Measurements from ENCODE around the gene SEPTIN12. TPM values are rescaled to one million over a fixed set of nuclear protein-coding genes. Genes with fewer than 3 reads are reported as not detected.
"Not testable (repeated sequence)": the region's sequence is repeated elsewhere in the genome, so short reads cannot be mapped to it uniquely, and the experiment has no call there.

The SEPTIN12 gene
- total RNA-seq, 1 experiment from 2014 or later, result not detected

- H3K9me3 ChIP-seq (ENCODE audit: low read length); H3K36me3 ChIP-seq (ENCODE audit: insufficient read depth, low read length); H3K27ac ChIP-seq (ENCODE audit: low read length); DNase-seq; H3K4me2 ChIP-seq (ENCODE audit: low read depth, low read length, poor library complexity, severe bottlenecking); H3K4me1 ChIP-seq (ENCODE audit: low read length); H3K79me2 ChIP-seq (ENCODE audit: low read length); H3K4me3 ChIP-seq (ENCODE audit: low read length); H2AFZ ChIP-seq (ENCODE audit: low read length); H4K20me1 ChIP-seq (ENCODE audit: insufficient read depth, low read depth, low read length); H3K9ac ChIP-seq (ENCODE audit: low read length); H3K27me3 ChIP-seq (ENCODE audit: low read length); H3K9me2 ChIP-seq (replicated peaks; ENCODE audit: insufficient read depth, low read length): not testable (repeated sequence)
These were observed 3.6 kb downstream of the SEPTIN12 start for GRCh38 chr16:4784444-4784987.

GRCh38 chr16:4783951-4784336 is 4.2 kb downstream of the SEPTIN12 start:
- no peaks in the 10 kb centered on the region for H4K20me1 ChIP-seq (ENCODE audit: insufficient read depth, low read depth, low read length)
- H3K36me3 ChIP-seq (ENCODE audit: insufficient read depth, low read length), result no peaks in the 10 kb centered on the region
- no peaks in the 10 kb centered on the region for H3K79me2 ChIP-seq (ENCODE audit: low read length)
- H3K4me3 ChIP-seq (ENCODE audit: low read length), result no peak overlapping the region
- no peak overlapping the region for H3K9ac ChIP-seq (ENCODE audit: low read length)
- DNase-seq, result no peak
- no peak overlapping the region for H3K4me2 ChIP-seq (ENCODE audit: low read depth, low read length, poor library complexity, severe bottlenecking)
- H3K27ac ChIP-seq (ENCODE audit: low read length), result no peak overlapping the region
- H2AFZ ChIP-seq (ENCODE audit: low read length), result no peak overlapping the region
- H3K4me1 ChIP-seq (ENCODE audit: low read length), result no peaks in the 10 kb centered on the region
- H3K27me3 ChIP-seq (ENCODE audit: low read length), result no peaks in the 10 kb centered on the region
- H3K9me2 ChIP-seq (replicated peaks; ENCODE audit: insufficient read depth, low read length), result no peaks in the 10 kb centered on the region
- H3K9me3 ChIP-seq (ENCODE audit: low read length), result no peaks in the 10 kb centered on the region

GRCh38 chr16:4783251-4783950 is 4.7 kb downstream of the SEPTIN12 start:
- H3K4me2 ChIP-seq (ENCODE audit: low read depth, low read length, poor library complexity, severe bottlenecking), result no peak overlapping the region
- no peaks in the 10 kb centered on the region for H3K27me3 ChIP-seq (ENCODE audit: low read length)
- no peak overlapping the region for H3K27ac ChIP-seq (ENCODE audit: low read length)
- H3K9ac ChIP-seq (ENCODE audit: low read length), result no peak overlapping the region
- H4K20me1 ChIP-seq (ENCODE audit: insufficient read depth, low read depth, low read length), result no peaks in the 10 kb centered on the region
- no peaks in the 10 kb centered on the region for H3K4me1 ChIP-seq (ENCODE audit: low read length)
- no peaks in the 10 kb centered on the region for H3K9me3 ChIP-seq (ENCODE audit: low read length)
- no peaks in the 10 kb centered on the region for H3K36me3 ChIP-seq (ENCODE audit: insufficient read depth, low read length)
- no peak overlapping the region for H2AFZ ChIP-seq (ENCODE audit: low read length)
- DNase-seq, result no peak
- no peak overlapping the region for H3K4me3 ChIP-seq (ENCODE audit: low read length)
- no peaks in the 10 kb centered on the region for H3K9me2 ChIP-seq (replicated peaks; ENCODE audit: insufficient read depth, low read length)
- H3K79me2 ChIP-seq (ENCODE audit: low read length), result no peaks in the 10 kb centered on the region

DNA sequence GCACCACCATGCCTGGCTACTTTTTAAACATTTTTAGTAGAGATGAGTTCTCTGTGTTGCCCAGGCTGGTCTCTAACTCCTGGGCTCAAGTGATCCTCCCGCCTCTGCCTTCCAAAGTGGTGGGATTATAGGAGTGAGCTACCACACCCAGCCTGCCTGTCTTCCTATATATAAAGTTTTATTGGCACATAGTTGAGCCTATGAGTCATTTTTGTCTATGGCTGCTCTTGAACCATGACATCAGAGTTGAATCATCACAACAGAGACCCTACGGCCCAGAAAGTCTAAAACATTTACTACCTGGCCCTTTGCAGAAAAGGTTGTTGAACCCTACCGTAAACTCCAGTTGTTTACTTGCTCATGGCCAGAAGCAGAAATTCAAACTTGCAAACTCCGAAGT is 7.9 kb downstream of the SEPTIN12 start:
- Histone ChIP-seq H3K36me3 (ENCODE audit: insufficient read depth, low read length) (no peaks in the 10 kb centered on the region), H3K4me1 (ENCODE audit: low read length) (no peaks in the 10 kb centered on the region), H3K9me3 (ENCODE audit: low read length) (no peaks in the 10 kb centered on the region), H3K4me3 (ENCODE audit: low read length) (no peak overlapping the region), H3K9ac (ENCODE audit: low read length) (no peak overlapping the region), H3K79me2 (ENCODE audit: low read length) (no peaks in the 10 kb centered on the region), H2AFZ (ENCODE audit: low read length) (no peak overlapping the region), H3K27me3 (ENCODE audit: low read length) (no peaks in the 10 kb centered on the region), H3K27ac (ENCODE audit: low read length) (no peak overlapping the region), H3K9me2 (replicated peaks; ENCODE audit: insufficient read depth, low read length) (no peaks in the 10 kb centered on the region), H4K20me1 (ENCODE audit: insufficient read depth, low read depth, low read length) (no peaks in the 10 kb centered on the region), H3K4me2 (ENCODE audit: low read depth, low read length, poor library complexity, severe bottlenecking) (no peak overlapping the region)
- DNase-seq, result no peak

GRCh38 chr16:4778050-4778392 is 10.1 kb downstream of the SEPTIN12 start:
- H3K9ac ChIP-seq (ENCODE audit: low read length), result no peak overlapping the region
- no peaks in the 10 kb centered on the region for H4K20me1 ChIP-seq (ENCODE audit: insufficient read depth, low read depth, low read length)
- no peak overlapping the region for H2AFZ ChIP-seq (ENCODE audit: low read length)
- H3K9me2 ChIP-seq (replicated peaks; ENCODE audit: insufficient read depth, low read length), result no peaks in the 10 kb centered on the region
- no peaks in the 10 kb centered on the region for H3K9me3 ChIP-seq (ENCODE audit: low read length)
- H3K27me3 ChIP-seq (ENCODE audit: low read length), result no peaks in the 10 kb centered on the region
- no peaks in the 10 kb centered on the region for H3K36me3 ChIP-seq (ENCODE audit: insufficient read depth, low read length)
- no peaks in the 10 kb centered on the region for H3K4me1 ChIP-seq (ENCODE audit: low read length)
- no peak for DNase-seq
- no peak overlapping the region for H3K4me3 ChIP-seq (ENCODE audit: low read length)
- H3K4me2 ChIP-seq (ENCODE audit: low read depth, low read length, poor library complexity, severe bottlenecking), result no peak overlapping the region
- H3K79me2 ChIP-seq (ENCODE audit: low read length), result no peaks in the 10 kb centered on the region
- H3K27ac ChIP-seq (ENCODE audit: low read length), result no peak overlapping the region

GRCh38 chr16:4777339-4778049 is 10.7 kb downstream of the SEPTIN12 start:
- H3K9ac ChIP-seq (ENCODE audit: low read length), result no peak overlapping the region
- no peak for DNase-seq
- no peaks in the 10 kb centered on the region for H3K9me3 ChIP-seq (ENCODE audit: low read length)

DNA sequence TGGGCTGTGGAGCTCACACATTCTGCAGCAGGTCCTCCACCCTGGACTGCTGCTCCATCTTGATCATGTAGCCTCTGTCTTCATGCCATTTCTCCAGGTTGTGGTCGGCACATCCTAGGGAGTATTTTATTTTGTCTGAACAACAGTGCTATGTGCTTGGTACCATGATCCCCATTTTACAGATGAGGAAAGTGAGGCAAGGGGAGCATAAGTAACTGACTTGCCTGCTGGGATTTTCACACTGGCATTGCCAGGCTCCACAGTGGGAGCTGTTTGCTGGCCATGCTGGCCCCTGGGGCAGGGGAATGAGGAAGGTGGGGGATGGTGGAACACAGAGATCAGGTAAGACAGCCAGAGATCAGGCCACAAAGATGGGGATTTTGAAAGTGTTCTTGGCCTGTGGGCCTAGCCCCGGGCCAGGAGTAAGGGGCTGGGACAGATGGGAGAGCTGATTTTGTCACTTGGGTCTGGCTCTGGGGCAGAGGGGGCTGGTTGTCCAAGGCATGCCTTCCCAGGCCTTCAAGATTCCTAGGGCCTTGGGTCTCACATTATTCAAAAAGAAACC is 11.9 kb downstream of the SEPTIN12 start:
- H3K4me3 ChIP-seq (ENCODE audit: low read length), result no peak overlapping the region
- no peak for DNase-seq
- no peak overlapping the region for H3K4me2 ChIP-seq (ENCODE audit: low read depth, low read length, poor library complexity, severe bottlenecking)
- H3K27ac ChIP-seq (ENCODE audit: low read length), result no peak overlapping the region
- H3K79me2 ChIP-seq (ENCODE audit: low read length), result no peaks in the 10 kb centered on the region
- H2AFZ ChIP-seq (ENCODE audit: low read length), result no peak overlapping the region
- no peaks in the 10 kb centered on the region for H3K27me3 ChIP-seq (ENCODE audit: low read length)
- no peaks in the 10 kb centered on the region for H3K9me2 ChIP-seq (replicated peaks; ENCODE audit: insufficient read depth, low read length)
- H3K4me1 ChIP-seq (ENCODE audit: low read length), result no peaks in the 10 kb centered on the region
- H4K20me1 ChIP-seq (ENCODE audit: insufficient read depth, low read depth, low read length), result no peaks in the 10 kb centered on the region
- H3K9me3 ChIP-seq (ENCODE audit: low read length), result no peaks in the 10 kb centered on the region
- no peak overlapping the region for H3K9ac ChIP-seq (ENCODE audit: low read length)
- H3K36me3 ChIP-seq (ENCODE audit: insufficient read depth, low read length), result no peaks in the 10 kb centered on the region

More at GRCh38 chr16:4777339-4778049, 10.7 kb downstream of the SEPTIN12 start:
- no peaks in the 10 kb centered on the region for H3K27me3 ChIP-seq (ENCODE audit: low read length)
- H4K20me1 ChIP-seq (ENCODE audit: insufficient read depth, low read depth, low read length), result no peaks in the 10 kb centered on the region
- H2AFZ ChIP-seq (ENCODE audit: low read length), result no peak overlapping the region
- H3K79me2 ChIP-seq (ENCODE audit: low read length), result no peaks in the 10 kb centered on the region
- no peaks in the 10 kb centered on the region for H3K4me1 ChIP-seq (ENCODE audit: low read length)
- no peak overlapping the region for H3K27ac ChIP-seq (ENCODE audit: low read length)
- H3K36me3 ChIP-seq (ENCODE audit: insufficient read depth, low read length), result no peaks in the 10 kb centered on the region
- H3K4me3 ChIP-seq (ENCODE audit: low read length), result no peak overlapping the region
- H3K4me2 ChIP-seq (ENCODE audit: low read depth, low read length, poor library complexity, severe bottlenecking), result no peak overlapping the region
- H3K9me2 ChIP-seq (replicated peaks; ENCODE audit: insufficient read depth, low read length), result no peaks in the 10 kb centered on the region

DNA sequence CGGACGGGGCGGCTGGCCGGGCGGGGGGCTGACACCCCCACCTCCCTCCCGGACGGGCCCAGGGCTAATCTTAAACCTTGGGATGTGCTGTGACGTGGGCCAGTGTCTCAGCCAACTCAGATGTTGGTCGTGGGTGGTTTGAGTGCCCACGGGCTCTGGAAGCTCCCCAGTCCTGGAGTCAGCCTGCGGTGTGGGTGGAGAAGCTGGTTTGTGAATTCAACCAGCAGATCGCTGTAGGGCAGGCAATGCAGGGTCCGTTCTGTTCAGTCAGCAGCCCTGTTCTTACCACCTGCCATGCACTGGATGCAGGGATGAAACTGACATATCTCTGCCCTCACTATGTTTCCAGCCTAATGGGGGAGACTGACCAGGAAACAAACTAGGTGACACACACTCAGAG is 13.1 kb downstream of the SEPTIN12 start:
- no peaks in the 10 kb centered on the region for H3K9me3 ChIP-seq (ENCODE audit: low read length)
- H3K4me3 ChIP-seq (ENCODE audit: low read length), result no peak overlapping the region
- H3K36me3 ChIP-seq (ENCODE audit: insufficient read depth, low read length), result no peaks in the 10 kb centered on the region
- no peak overlapping the region for H2AFZ ChIP-seq (ENCODE audit: low read length)
- H3K4me2 ChIP-seq (ENCODE audit: low read depth, low read length, poor library complexity, severe bottlenecking), result no peak overlapping the region
- no peaks in the 10 kb centered on the region for H4K20me1 ChIP-seq (ENCODE audit: insufficient read depth, low read depth, low read length)
- H3K27me3 ChIP-seq (ENCODE audit: low read length), result no peaks in the 10 kb centered on the region
- no peaks in the 10 kb centered on the region for H3K79me2 ChIP-seq (ENCODE audit: low read length)
- no peaks in the 10 kb centered on the region for H3K9me2 ChIP-seq (replicated peaks; ENCODE audit: insufficient read depth, low read length)
- H3K4me1 ChIP-seq (ENCODE audit: low read length), result no peaks in the 10 kb centered on the region
- no peak overlapping the region for H3K27ac ChIP-seq (ENCODE audit: low read length)
- no peak for DNase-seq
- H3K9ac ChIP-seq (ENCODE audit: low read length), result no peak overlapping the region
